PC-9 (cell line): ENCODE results near the gene FOXO3. TPM values are rescaled to one million over a fixed set of nuclear protein-coding genes. Genes with fewer than 3 reads are reported as not detected.

Experiments
- BruUV-seq: library from RNA; stranded (reverse); fragments of 400-500 nt; replicated peaks from 2 replicates; lab custom pipeline; 2021; lab: Mats Ljungman, UMichigan
- CTCF ChIA-PET: fragments of 300-600 bp; sonication (Branson Sonifier 250); formaldehyde crosslinking; loops from one replicate; lab custom pipeline; 2022; ENCODE audit warnings: antibody characterized with exemption; lab: Charles Lee
- POLR2A ChIA-PET: fragments of 300-600 bp; sonication (Branson Sonifier 250); formaldehyde crosslinking; loops from one replicate; lab custom pipeline; 2022; ENCODE audit warnings: antibody characterized with exemption; ENCODE audit not compliant: unreplicated experiment; lab: Charles Lee
- DNase-seq, 2 experiments: peaks; one replicate each; pipeline versions ENCODE4 v3.0.0 to v3.0.0-alpha.2; 2015 to 2022; ENCODE audit warnings: mixed read lengths in 1 of 2
- H2AFZ ChIP-seq: fragments of 200-600 bp; sonication (generic); 2 replicates; pipeline ENCODE4 v1.8.1; 2017; ENCODE audit warnings: antibody characterized with exemption
- H3F3A ChIP-seq: fragments of 200-600 bp; sonication (generic); 2 replicates; pipeline ENCODE4 v1.8.1; 2017; ENCODE audit warnings: antibody characterized with exemption, mild to moderate bottlenecking, low read depth; ENCODE audit not compliant: insufficient read depth
- H3K27ac ChIP-seq: fragments of 200-600 bp; sonication (generic); 2 replicates; pipeline ENCODE4 v1.6.1; 2016; ENCODE audit warnings: mixed run types
- H3K27me3 ChIP-seq: fragments of 200-600 bp; sonication (generic); 2 replicates; pipeline ENCODE4 v1.6.1; 2016; ENCODE audit warnings: low read depth, mixed run types; ENCODE audit not compliant: insufficient read depth
- H3K36me3 ChIP-seq: fragments of 200-600 bp; sonication (generic); 2 replicates; pipeline ENCODE4 v1.6.1; 2016; ENCODE audit warnings: low read depth, mixed run types
- H3K4me1 ChIP-seq: fragments of 200-600 bp; sonication (generic); replicated peaks from 2 replicates; pipeline ENCODE4 v1.6.1; 2016; ENCODE audit warnings: mixed run types; ENCODE audit not compliant: insufficient read depth
- H3K4me2 ChIP-seq: fragments of 200-600 bp; sonication (generic); 2 replicates; pipeline ENCODE4 v1.6.1; 2017; ENCODE audit warnings: mixed run types
- H3K4me3 ChIP-seq: fragments of 200-600 bp; sonication (generic); 2 replicates; pipeline ENCODE4 v1.6.1; 2016; ENCODE audit warnings: mixed run types
- H3K79me2 ChIP-seq: fragments of 200-600 bp; sonication (generic); 2 replicates; pipeline ENCODE4 v1.6.1; 2017; ENCODE audit warnings: low read depth, mixed run types
- H3K9me2 ChIP-seq: fragments of 200-600 bp; sonication (generic); 2 replicates; pipeline ENCODE4 v1.8.1; 2017; ENCODE audit warnings: mild to moderate bottlenecking; ENCODE audit not compliant: insufficient read depth
- H3K9me3 ChIP-seq: fragments of 200-600 bp; sonication (generic); 2 replicates; pipeline ENCODE4 v1.8.1; 2016; ENCODE audit warnings: low read depth; ENCODE audit not compliant: insufficient read depth
- H4K20me1 ChIP-seq: fragments of 200-600 bp; sonication (generic); 2 replicates; pipeline ENCODE4 v1.8.1; 2017; ENCODE audit not compliant: insufficient read depth
- EZH2 ChIP-seq: fragments of 200-600 bp; sonication (generic); IDR thresholded peaks from 2 replicates; pipeline ENCODE4 v1.8.0; 2017; ENCODE audit warnings: antibody characterized with exemption, low read depth
- intact Hi-C: fragments of 100-400 bp; cut with micrococcal nuclease; formaldehyde crosslinking; loops from one replicate; pipeline ENCODE4 v1.10.0; 2022; ENCODE audit not compliant: unreplicated experiment
- total RNA-seq: library from RNA; stranded (reverse); gene quantifications from 2 replicates; pipeline ENCODE4 v1.2.3, GENCODE V29; 2021
- TF ChIP-seq, protein P1 (sequence below): fragments of 200-600 bp; sonication (generic); conservative IDR thresholded peaks from 2 replicates; pipeline ENCODE4 v1.6.1; 2017; ENCODE audit warnings: mixed run types, antibody characterized with exemption, mild to moderate bottlenecking, moderate library complexity

The FOXO3 gene
- total RNA-seq, 1 experiment from 2014 or later: 59.4 TPM

DNA sequence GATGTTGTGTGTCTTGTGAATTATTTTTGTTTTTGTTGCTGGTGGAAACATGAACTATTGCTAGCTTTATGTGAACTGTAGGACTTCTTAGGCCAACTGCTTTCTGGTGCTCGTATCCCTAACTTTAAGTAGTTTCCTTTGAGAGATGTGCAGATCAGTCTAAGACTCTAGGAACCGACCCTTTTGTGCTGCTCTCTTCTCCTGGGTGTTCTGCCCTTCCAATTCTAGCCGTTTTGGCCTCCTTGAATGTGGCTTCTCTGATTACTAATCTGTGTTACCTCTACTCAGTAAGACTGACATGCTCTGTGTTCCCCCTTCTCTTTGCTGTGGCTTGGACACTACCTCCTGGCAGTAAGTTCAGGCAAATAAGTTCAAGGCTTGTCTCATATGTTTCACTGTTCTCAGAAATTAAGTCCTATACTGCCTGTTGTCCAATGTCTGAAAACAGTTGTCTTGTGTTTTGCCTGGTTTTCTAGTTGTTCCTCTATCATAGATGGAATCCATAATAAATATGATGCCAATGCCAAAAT lies 58.0 kb downstream of the FOXO3 start:
- H4K20me1 ChIP-seq: peaks cover 92% of the 10 kb centered on the region
- H3K9me2 ChIP-seq: no peaks in the 10 kb centered on the region
- H3K9me3 ChIP-seq: no peaks in the 10 kb centered on the region
- H3K27ac ChIP-seq: peak overlapping the region; percentile 17; the same call in 1 of the 2 replicates
- H3K27me3 ChIP-seq: no peaks in the 10 kb centered on the region
- H3K4me2 ChIP-seq: no peak overlapping the region
- no TSS peak for BruUV-seq
- intact Hi-C loops: no loop called here
- POLR2A ChIA-PET: no interaction called here
- TF ChIP-seq, protein P1, sequence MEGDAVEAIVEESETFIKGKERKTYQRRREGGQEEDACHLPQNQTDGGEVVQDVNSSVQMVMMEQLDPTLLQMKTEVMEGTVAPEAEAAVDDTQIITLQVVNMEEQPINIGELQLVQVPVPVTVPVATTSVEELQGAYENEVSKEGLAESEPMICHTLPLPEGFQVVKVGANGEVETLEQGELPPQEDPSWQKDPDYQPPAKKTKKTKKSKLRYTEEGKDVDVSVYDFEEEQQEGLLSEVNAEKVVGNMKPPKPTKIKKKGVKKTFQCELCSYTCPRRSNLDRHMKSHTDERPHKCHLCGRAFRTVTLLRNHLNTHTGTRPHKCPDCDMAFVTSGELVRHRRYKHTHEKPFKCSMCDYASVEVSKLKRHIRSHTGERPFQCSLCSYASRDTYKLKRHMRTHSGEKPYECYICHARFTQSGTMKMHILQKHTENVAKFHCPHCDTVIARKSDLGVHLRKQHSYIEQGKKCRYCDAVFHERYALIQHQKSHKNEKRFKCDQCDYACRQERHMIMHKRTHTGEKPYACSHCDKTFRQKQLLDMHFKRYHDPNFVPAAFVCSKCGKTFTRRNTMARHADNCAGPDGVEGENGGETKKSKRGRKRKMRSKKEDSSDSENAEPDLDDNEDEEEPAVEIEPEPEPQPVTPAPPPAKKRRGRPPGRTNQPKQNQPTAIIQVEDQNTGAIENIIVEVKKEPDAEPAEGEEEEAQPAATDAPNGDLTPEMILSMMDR: no peak
- DNase-seq: no peak
- no peak overlapping the region for H3K4me3 ChIP-seq
- no peak overlapping the region for H2AFZ ChIP-seq
- H3K79me2 ChIP-seq: peaks cover 100% of the 10 kb centered on the region
- peaks cover 46% of the 10 kb centered on the region for H3K4me1 ChIP-seq
- CTCF ChIA-PET: no interaction called here
- H3K36me3 ChIP-seq: peaks cover 6% of the 10 kb centered on the region; the same call in 1 of the 2 replicates
- H3F3A ChIP-seq: peaks cover 23% of the 10 kb centered on the region; the same call in 1 of the 2 replicates

DNA sequence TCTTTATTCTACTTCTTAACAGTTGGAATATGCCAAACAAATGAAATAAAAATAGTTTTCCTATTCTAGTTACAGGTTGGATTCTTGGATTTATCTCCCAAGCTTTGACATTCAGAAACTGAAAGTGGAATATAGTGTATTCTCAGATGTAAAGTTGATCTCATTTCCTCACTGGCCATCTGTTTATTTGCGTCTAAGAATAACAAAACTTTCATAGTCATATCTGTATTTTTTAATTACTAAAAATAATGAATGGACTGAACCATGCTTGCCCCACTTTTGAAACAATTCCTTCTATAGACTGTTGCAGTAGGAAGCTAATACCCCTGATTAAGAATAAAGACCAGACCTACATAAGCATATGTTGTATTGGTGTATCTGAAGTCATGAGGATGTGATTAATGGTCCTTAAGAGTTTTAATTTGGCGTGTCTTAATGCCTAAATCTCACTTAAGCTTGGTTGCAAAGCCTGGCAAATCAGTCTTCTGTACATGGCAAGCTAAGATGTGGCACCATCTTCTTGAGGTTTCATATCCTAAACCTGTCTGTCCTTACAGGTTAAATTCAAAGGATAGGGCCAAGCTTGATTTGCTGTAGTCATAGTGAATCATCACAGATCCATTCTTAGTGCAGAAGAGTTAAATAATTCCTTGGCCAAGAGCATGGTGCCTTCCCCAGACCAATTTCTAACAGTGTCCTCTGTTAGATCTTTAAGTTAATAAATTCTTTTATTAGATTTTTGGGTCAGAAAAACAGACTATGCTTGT lies 58.9 kb downstream of the FOXO3 start:
- Histone ChIP-seq H2AFZ (no peak overlapping the region), H3K4me3 (no peak overlapping the region), H3K9me2 (no peaks in the 10 kb centered on the region), H3K4me1 (peaks cover 48% of the 10 kb centered on the region), H3F3A (peaks cover 26% of the 10 kb centered on the region; the same call in 1 of the 2 replicates), H3K79me2 (peaks cover 100% of the 10 kb centered on the region), H3K9me3 (no peaks in the 10 kb centered on the region), H3K27ac (peak overlapping the region; percentile 17; the same call in 1 of the 2 replicates), H4K20me1 (peaks cover 92% of the 10 kb centered on the region), H3K36me3 (peaks cover 6% of the 10 kb centered on the region; the same call in 1 of the 2 replicates), H3K27me3 (no peaks in the 10 kb centered on the region), H3K4me2 (no peak overlapping the region)
- no TSS peak for BruUV-seq
- no peak for TF ChIP-seq EZH2
- TF ChIP-seq, protein P1: no peak
- ChIA-PET POLR2A (no interaction called here), CTCF (no interaction called here)
- intact Hi-C loops: loop anchor here (5.0 kb wide), 1 partner anchor 32 kb away; no protein-coding TSS in a partner anchor
- DNase-seq: no peak

DNA sequence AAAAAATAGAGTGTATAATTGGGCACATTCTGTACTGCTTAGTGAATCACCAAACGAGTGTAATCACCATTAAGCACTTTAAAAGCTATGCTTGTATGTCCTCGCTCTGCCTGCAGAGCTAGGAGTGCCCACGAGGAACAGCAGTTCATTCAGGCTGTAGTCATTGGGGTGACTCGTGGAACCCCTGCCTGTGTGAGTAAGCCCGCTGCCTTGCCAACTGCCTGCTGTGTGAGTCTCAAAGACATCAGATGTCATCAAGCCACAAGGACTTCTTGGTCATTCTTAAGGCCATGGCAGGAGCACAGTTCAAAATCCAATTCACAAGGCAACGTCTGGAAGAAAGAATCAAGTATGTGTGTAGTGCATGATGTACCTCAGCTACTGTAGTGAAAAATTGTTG lies 60.4 kb downstream of the FOXO3 start:
- CTCF ChIA-PET: no interaction called here
- H2AFZ ChIP-seq: no peak overlapping the region
- H3K4me3 ChIP-seq: no peak overlapping the region
- peak in 1 of 2 experiments; percentile 52 for DNase-seq
- peaks cover 20% of the 10 kb centered on the region; the same call in 1 of the 2 replicates for H3F3A ChIP-seq
- peaks cover 6% of the 10 kb centered on the region; the same call in 1 of the 2 replicates for H3K36me3 ChIP-seq
- no peaks in the 10 kb centered on the region for H3K9me3 ChIP-seq
- TF ChIP-seq, protein P1: no peak
- TF ChIP-seq EZH2: no peak
- 0 out of 2 replicates have a peak overlapping the region, but pooled peaks have one; percentile 4 for H3K27ac ChIP-seq
- H3K4me2 ChIP-seq: no peak overlapping the region
- peaks cover 100% of the 10 kb centered on the region for H3K79me2 ChIP-seq
- peaks cover 48% of the 10 kb centered on the region for H3K4me1 ChIP-seq
- POLR2A ChIA-PET: interaction anchor here (0.6 kb wide), 1 partner anchor 31 kb away, joined by 3 read pairs; no protein-coding TSS in a partner anchor
- no peaks in the 10 kb centered on the region for H3K9me2 ChIP-seq
- H3K27me3 ChIP-seq: no peaks in the 10 kb centered on the region
- intact Hi-C loops: loop anchor here (5.0 kb wide), 1 partner anchor 34 kb away; no protein-coding TSS in a partner anchor
- peaks cover 92% of the 10 kb centered on the region for H4K20me1 ChIP-seq
- BruUV-seq: no TSS peak
